Neuron (in vitro differentiated cells): ENCODE measurements around the gene SCAMP4.

Source experiments
- H2AFZ ChIP-seq: one replicate; pipeline ENCODE4 v1.6.1; 2013; ENCODE audit warnings: low read depth, mild to moderate bottlenecking, inconsistent platforms, low read length, moderate library complexity
- H3K27me3 ChIP-seq: one replicate; pipeline ENCODE4 v1.6.1; 2013; ENCODE audit warnings: low read length; ENCODE audit not compliant: insufficient read depth
- H3K36me3 ChIP-seq: one replicate; pipeline ENCODE4 v1.6.1; 2013; ENCODE audit warnings: low read length; ENCODE audit not compliant: insufficient read depth
- H3K4me1 ChIP-seq: one replicate; pipeline ENCODE4 v1.6.1; 2013; ENCODE audit warnings: low read length; ENCODE audit not compliant: insufficient read depth
- H3K4me3 ChIP-seq: 2 replicates; pipeline ENCODE4 v1.5.1; 2013; ENCODE audit warnings: mild to moderate bottlenecking, low read length, moderate library complexity
- H3K9me3 ChIP-seq: one replicate; pipeline ENCODE4 v1.6.1; 2013; ENCODE audit warnings: low read length

Gene SCAMP4

DNA sequence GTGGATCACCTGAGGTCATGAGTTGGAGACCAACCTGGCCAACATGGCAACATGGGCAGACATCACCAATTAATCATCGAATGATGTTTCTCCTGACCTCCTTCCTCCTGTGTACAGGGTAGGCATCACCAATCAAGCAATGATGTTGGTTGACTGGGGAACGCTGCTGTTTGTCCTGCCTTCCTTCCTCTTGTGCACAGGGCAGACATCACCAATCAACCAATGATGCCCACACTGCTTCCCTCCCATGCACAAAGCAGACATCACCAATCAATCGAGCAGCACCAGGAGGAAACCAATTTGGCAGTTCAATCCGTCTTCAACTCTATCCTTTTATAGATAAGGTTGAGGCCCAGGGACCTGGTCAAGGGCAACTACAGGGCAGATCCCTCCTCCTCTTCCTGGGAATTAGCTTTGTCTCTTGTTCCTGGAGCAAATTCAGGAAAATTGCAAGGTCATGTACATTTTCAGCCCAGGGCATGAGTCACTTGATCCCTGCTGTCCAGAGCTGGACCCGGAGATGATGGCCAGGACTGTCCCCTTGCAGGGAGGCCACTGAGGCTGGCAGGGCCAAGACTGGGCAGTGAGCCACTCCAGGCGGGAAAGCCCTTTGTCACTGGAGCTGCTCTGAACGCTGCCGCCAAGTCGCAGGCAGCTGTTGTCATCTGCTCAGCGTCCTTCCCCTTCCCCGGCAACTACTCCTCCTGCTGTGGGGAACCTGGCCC lies 30.4 kb downstream of the SCAMP4 start:
- Histone ChIP-seq H2AFZ (no peak overlapping the region), H3K36me3 (no peaks in the 10 kb centered on the region), H3K27me3 (no peaks in the 10 kb centered on the region), H3K4me1 (peaks cover 9% of the 10 kb centered on the region), H3K4me3 (no peak overlapping the region), H3K9me3 (peaks cover 5% of the 10 kb centered on the region)

DNA sequence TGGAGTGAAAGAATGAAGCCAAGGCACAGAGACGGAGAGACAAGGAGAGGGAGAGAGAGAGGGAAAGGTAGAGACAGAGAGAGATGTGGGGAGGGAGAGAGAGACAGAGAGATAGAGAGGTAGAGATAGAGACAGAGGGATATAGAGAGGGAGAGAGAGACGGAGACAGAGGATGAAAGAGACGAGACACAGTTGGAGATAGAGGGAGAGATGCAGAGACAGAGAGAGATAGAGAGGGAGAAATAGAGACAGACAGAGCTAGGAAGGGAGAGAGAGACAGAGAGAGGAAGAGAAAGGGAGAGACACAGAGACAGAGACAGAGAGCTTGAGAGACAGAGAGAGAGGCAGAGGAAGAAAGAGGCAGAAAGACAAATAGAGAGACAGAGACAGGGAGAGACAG lies 31.2 kb downstream of the SCAMP4 start:
- H3K9me3 ChIP-seq = peaks cover 5% of the 10 kb centered on the region
- H2AFZ ChIP-seq = no peak overlapping the region
- H3K36me3 ChIP-seq = no peaks in the 10 kb centered on the region
- H3K4me1 ChIP-seq = peaks cover 9% of the 10 kb centered on the region
- no peak overlapping the region for H3K4me3 ChIP-seq
- H3K27me3 ChIP-seq = no peaks in the 10 kb centered on the region

DNA sequence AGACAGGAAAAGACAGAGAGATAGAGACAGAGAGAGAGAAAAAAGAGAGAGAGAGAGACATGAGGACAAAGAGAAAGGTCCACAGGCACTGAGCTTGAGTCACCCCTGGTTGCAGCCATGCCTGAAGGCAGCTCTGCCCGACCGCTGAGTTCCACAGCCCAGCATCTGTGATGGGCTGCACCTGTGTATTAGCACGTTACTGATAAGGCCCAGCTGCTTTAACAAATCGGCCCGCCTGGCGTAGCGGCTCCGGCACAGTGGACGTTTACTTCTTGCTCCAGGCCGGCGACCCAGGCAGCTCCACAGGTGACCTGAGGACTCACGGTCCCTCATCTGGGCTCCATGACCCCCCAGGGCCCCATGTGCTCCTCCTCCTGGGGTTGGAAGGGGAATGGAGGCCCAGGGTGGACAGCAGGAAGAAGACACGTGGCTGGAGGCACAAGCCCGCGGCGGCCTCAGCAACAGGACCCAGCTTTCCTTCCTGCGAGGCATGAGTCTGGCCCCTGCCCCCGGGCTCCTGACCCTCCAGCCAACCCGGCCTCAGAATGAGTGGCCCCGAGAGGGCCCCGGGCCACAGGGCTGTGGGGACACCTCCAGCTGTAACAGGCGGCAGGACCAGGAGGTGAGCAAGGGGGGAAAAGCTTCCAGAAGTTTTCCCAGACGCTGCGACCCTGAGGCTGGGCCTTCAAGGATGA lies 31.9 kb downstream of the SCAMP4 start:
- H3K27me3 ChIP-seq = no peaks in the 10 kb centered on the region
- no peak overlapping the region for H2AFZ ChIP-seq

DNA sequence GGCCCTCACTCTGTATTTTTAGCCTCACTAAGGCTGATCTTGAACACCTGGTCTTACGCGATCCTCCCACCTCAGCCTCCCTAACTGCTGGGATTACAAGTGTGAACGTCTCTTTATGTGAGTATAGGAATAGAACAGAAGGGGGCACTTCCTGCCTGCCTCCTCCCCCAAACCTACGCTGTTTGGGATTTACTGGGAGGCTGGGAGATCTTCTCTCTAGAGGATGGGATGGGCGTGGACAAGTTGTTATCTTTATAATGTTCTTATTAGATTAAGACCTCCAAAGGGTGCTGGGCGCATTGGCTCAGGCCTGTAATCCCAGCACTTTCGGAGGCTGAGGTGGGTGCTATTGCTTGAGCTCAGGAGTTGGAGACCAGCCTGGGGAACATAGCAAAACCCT lies 32.9 kb downstream of the SCAMP4 start:
- H2AFZ ChIP-seq = no peak overlapping the region
- no peaks in the 10 kb centered on the region for H3K27me3 ChIP-seq
- peaks cover 14% of the 10 kb centered on the region for H3K4me1 ChIP-seq
- no peaks in the 10 kb centered on the region for H3K36me3 ChIP-seq
- peaks cover 5% of the 10 kb centered on the region for H3K9me3 ChIP-seq
- H3K4me3 ChIP-seq = no peak overlapping the region

More for the DNA sequence above, 31.9 kb downstream of the SCAMP4 start:
- Histone ChIP-seq H3K4me3 (no peak overlapping the region), H3K9me3 (peaks cover 5% of the 10 kb centered on the region), H3K4me1 (peaks cover 9% of the 10 kb centered on the region), H3K36me3 (no peaks in the 10 kb centered on the region)

DNA sequence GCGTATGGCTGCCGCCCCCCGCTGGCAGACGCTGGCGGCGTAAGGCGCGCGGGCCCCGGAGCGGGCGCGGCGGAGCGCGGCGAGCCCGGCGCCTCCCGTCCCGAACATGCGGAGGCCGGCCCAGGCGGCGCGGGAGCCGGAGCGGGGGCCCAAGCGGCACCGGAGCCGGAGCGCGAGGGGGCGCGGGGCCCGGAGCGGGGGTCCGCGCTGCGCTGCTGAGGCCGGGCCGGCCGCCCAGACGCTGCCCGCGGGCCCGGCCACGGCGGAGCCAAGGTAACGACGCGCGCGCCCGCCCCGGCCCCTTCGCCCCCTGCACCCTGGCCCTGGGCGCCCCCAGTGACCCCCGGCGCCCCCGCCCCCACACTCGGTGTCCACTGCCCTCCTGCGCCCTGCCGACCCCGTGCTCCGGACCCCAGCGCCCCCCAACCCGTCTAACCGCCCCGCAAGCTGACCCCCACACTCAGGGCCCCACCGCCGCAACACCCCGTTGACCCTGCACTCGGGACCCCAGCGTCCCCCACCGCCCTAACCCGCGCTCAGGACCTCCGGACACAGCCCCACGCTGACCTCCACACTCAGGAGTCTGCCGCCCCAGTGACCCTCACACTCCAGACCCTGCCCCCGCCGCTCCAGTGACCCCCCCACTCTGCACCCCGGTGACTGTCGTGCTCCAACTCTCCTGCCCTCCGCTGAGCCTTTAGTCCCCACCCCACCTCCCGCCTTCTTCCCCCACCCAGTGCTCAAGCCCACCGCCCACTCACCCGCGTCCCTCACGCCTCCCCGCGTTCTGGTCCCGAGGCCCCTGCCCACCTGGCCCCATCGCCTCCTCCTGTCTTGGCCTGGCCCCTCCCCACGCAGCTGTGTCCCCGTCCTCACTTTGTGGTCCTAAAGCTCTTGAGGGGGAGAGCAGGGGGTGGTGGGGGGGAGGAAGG lies 36.2 kb downstream of the SCAMP4 start, which contains the start of gene CSNK1G2:
TSS of gene CSNK1G2 (plus strand) at position 27 of the 932 bp plus-strand sequence. CDS start 28,601 bp downstream, outside the sequence.
- peaks cover 22% of the 10 kb centered on the region for H3K4me1 ChIP-seq

DNA sequence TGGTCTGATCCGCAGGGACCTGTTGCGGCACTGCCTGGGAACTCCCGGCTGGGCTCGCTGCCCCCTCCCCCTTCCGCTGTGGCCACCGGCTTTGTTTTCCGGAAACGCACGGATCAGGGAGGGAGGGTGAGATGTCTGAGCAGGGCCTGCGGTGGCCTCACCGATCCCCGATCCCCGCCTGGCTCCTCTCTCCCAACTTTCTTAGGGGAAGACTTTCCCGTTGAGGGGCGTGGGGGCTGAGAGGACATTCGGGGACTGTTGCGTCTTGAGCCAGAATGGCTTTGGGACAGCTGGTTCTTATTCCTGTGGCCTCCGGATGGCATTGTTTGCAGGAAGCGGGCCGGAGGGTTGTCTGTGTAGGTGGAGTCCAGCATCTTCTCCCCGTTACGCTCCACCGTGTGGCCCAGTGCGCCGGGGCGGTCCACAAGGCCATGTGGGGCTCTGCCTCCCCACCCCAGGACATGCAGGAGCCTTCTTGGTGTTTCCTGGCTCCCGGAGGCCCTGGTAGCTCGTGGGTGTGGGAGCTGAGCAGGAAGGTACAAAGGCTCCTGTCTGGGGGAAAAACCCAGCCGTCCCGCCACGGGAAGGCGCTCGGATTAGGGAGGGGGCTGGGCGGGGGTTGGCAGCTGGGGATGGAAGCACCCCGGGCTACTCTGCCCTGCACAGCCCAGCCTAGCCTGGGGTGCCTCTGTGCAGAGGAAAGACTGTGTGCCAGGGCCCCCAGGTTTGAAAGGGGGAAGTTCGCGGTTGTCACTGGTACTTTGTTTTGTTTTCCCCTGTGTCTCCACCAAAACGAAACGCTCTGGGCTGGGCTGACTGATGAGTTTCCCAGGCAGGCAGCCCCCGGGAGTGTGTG lies 37.1 kb downstream of the SCAMP4 start:
- peaks cover 2% of the 10 kb centered on the region for H3K9me3 ChIP-seq
- H3K27me3 ChIP-seq = no peaks in the 10 kb centered on the region
- H3K36me3 ChIP-seq = no peaks in the 10 kb centered on the region
- peaks cover 22% of the 10 kb centered on the region for H3K4me1 ChIP-seq
- H3K4me3 ChIP-seq = peak overlapping the region; percentile 79
- no peak overlapping the region for H2AFZ ChIP-seq

More for the DNA sequence above, 36.2 kb downstream of the SCAMP4 start, which contains the start of gene CSNK1G2:
- peaks cover 2% of the 10 kb centered on the region for H3K9me3 ChIP-seq
- H3K36me3 ChIP-seq = no peaks in the 10 kb centered on the region
- no peaks in the 10 kb centered on the region for H3K27me3 ChIP-seq
- peak within 1 kb of the TSS; percentile 79 for H3K4me3 ChIP-seq
- H2AFZ ChIP-seq = peak within 1 kb of the TSS; percentile 89

DNA sequence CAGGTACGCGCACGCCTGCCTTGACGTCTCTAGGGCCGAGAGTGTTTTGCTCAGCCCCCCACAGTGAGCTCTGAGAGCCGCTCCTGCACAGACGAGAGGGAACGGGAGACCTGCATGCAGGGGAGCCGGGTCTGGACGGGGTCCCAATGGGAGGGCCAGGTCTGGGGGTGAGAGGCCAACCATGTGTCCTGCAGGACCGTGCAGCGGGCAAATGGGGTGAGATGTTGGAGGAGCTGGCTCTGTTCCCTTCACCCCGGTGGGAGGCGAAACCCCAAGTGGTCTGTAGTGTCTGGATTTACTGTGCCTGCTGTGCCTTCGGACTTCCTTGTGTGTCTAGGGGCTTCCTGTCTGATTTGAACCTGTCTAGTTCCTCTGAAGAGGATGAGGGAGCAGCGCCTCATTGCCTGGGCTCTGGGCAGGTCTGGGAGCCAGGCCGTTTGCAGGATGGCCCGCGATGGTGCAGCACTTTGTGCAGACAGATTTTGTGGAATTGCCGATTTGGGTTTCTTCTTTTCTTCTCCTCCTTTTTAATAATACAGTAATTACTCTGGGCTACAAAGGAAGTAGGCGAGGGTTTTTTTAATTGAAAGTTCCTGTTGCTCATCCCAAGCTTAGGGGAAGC lies 37.8 kb downstream of the SCAMP4 start:
- H3K4me1 ChIP-seq = peaks cover 22% of the 10 kb centered on the region
- H3K4me3 ChIP-seq = peak overlapping the region; percentile 79
- H3K9me3 ChIP-seq = peaks cover 2% of the 10 kb centered on the region
- H2AFZ ChIP-seq = no peak overlapping the region
- no peaks in the 10 kb centered on the region for H3K27me3 ChIP-seq
- no peaks in the 10 kb centered on the region for H3K36me3 ChIP-seq

DNA sequence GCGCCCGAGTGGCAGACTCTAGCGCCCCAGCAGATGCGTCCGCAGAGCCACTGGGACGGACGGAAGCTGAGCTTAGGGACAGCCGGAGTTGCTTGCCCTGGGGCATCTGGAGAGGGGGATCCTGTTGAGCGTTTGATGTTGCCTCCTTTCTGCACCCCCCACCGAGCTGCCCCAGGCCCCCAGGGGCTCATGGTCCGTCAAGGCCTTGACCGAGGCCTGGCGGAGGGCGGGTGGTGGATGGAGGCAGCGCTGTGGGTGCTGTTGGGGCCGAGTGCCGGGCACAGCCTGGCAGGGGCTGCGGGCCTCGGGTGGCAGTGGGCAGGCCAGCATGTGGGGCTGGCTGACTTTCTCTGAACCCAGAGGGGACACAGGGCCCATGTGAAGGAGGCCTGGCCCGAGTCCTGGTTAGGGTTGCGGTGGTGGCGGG lies 38.5 kb downstream of the SCAMP4 start:
- peaks cover 4% of the 10 kb centered on the region for H3K9me3 ChIP-seq
- peaks cover 22% of the 10 kb centered on the region for H3K4me1 ChIP-seq
- no peak overlapping the region for H2AFZ ChIP-seq
- peak overlapping the region; percentile 79 for H3K4me3 ChIP-seq
- H3K36me3 ChIP-seq = peaks cover 2% of the 10 kb centered on the region
- H3K27me3 ChIP-seq = no peaks in the 10 kb centered on the region

DNA sequence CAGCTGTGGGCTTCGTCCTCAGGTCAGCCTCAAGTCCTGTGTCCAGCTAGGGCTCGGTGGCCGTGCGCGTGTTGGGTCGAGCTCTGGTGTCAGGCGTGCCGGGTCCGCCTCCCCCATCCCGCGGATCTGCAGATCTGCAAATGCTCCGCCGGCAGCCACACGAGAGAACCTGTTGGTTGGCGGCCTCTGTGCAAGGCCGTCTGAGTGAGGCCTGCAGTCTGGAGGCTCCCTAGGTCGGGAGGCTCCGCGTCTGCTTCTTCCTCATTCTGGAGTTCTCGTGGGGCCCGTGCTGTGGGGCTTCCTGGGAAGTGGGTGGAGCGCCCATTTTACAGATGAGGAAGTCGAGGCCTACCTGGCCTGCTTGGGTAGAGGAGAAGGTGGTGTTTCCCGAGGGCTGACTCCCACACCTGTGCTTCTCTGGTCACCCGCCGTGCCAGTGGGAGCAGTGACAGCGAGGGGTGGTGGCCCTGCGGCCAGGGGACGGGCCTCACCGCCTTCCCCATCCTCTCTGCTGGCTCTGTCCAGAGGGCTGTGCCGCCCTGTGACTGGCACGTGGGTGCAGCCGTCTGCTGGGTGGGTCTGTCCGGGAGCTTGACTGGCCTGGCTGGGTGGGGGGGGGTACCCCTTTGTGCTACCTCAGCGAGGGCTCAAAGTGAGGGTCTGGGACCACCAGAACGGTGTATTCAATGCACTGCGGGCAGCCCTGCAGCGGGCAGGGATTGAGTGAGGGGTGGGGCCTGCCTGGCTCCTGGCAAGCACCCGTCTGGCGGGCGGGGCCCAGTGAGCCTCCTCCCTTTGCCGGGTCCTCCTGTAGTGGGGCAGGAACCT lies 39.1 kb downstream of the SCAMP4 start:
- Histone ChIP-seq H2AFZ (no peak overlapping the region), H3K9me3 (peaks cover 10% of the 10 kb centered on the region), H3K27me3 (no peaks in the 10 kb centered on the region), H3K4me3 (no peak overlapping the region), H3K36me3 (peaks cover 6% of the 10 kb centered on the region), H3K4me1 (peaks cover 22% of the 10 kb centered on the region)

DNA sequence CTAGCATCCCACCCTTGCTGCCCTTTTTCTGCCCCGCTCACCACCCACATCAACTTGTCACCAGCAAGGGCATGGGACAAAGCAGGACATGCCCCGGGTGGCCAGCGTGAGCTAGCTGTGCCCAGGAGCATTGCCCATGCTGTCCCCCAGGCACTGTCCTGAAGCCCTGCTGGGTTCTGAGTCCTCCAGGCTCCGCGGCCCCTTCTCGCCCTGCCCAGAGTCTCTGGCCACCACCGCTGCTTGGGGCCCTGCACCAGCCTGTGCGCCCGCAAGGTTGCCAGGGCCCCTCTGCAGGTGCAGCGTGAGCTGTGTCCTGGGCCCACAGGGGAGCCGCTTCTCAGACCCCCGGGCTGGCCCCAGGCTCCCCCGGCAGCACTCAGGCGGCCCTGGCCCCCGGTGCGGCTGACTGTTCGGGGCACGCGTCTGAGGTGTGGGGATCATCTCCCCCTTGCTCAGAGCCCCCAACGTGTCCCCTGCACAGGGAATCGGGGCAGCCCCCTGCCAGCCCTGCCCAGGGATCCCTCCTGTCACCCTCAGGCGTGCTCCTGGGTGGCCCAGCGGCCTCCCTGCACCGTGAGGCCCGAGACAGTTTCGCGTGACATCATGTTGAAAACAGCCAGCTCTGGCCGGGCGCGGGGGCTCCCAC lies 39.8 kb downstream of the SCAMP4 start:
- Histone ChIP-seq H2AFZ (no peak overlapping the region), H3K27me3 (no peaks in the 10 kb centered on the region), H3K4me3 (no peak overlapping the region), H3K9me3 (peaks cover 10% of the 10 kb centered on the region), H3K4me1 (peaks cover 17% of the 10 kb centered on the region), H3K36me3 (peaks cover 11% of the 10 kb centered on the region)

DNA sequence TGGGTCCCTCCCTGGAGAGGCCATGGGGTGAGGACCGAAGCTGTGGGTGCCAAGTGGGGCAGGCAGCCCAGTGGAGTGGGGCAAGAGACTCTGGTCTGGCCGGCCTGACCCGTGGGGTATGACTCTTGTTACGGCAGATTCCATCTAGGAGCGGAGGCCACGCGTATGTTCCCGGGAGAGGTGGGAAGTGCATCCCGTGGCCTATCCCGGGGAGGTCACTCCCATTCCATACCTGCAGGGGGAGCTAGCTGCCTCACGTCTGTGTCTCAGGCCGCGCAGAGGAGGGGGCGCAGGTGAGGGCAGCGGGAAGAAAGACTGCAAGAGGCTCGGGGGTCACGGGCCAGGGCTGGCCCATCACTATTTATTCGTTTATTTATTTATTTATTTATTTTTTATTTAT lies 40.7 kb downstream of the SCAMP4 start:
- no peak overlapping the region for H3K4me3 ChIP-seq

More for the DNA sequence above, 40.7 kb downstream of the SCAMP4 start:
- H3K36me3 ChIP-seq = peaks cover 11% of the 10 kb centered on the region
- H2AFZ ChIP-seq = no peak overlapping the region
- H3K9me3 ChIP-seq = peaks cover 10% of the 10 kb centered on the region
- H3K27me3 ChIP-seq = no peaks in the 10 kb centered on the region
- H3K4me1 ChIP-seq = peaks cover 13% of the 10 kb centered on the region
